HuH-7 (cell line): Measurements from ENCODE around the gene WDSUB1.
A peak's percentile ranks its signal among the peaks of the same experiment; 100 is the strongest.

Experiments
- DNase-seq: peaks from one replicate; pipeline ENCODE4 v3.0.0; 2011; ENCODE audit warnings: low spot score

The WDSUB1 gene

GRCh38 chr2:159224061-159224813 is 62.3 kb downstream of the WDSUB1 start:
- no peak for DNase-seq

- DNase-seq, result no peak
These were observed 67.0 kb downstream of the WDSUB1 start for GRCh38 chr2:159219394-159219998.

- no peak for DNase-seq
These were observed 68.1 kb downstream of the WDSUB1 start for GRCh38 chr2:159218389-159218788.

DNA sequence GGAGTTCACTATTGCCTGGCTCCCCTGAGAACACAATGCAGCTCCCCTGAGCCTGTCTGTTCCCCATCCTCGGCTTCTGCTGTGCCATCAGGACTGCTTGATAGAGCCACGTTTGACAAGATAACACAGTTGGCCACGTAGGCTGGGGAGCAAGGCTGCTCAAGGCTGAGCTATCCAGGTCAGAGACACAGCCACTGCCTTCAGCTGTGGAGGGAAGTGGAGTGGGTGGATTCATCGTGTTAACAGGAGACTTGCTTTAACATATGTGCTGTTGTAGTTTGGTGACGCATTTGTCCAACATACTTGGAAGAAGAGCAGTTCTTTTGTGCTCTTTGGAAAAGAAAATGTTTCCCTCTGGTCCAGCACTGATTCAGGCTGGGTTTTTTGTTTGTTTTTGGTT is 68.8 kb downstream of the WDSUB1 start:
- no peak for DNase-seq

GRCh38 chr2:159215116-159215515 is 71.4 kb downstream of the WDSUB1 start:
- no peak for DNase-seq

DNA sequence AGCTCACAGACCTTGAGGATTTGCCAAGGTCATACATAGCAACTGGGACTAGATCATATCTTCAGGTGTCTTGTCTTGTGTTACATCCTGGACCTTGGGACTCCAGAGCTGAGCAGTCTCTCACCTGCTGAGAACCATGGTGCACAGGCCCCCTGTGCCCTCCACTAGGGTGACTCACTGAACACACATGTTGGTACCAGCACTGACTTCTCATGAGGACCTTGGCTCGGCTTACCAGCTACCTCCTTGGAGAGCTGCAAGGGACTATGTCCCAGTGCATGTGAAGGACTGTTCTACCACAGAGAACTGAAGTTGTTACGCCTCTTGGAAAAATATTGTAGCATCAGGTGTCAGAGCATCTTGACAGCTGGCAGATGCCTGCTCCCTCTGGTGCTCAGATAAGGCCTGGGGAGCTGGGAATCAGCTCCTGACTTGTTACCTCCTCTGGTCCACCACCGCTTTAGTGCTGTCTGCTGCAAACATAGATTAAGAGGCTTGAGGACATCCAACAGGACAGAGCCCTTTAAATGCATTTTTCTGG is 72.1 kb downstream of the WDSUB1 start:
- DNase-seq, result no peak

DNA sequence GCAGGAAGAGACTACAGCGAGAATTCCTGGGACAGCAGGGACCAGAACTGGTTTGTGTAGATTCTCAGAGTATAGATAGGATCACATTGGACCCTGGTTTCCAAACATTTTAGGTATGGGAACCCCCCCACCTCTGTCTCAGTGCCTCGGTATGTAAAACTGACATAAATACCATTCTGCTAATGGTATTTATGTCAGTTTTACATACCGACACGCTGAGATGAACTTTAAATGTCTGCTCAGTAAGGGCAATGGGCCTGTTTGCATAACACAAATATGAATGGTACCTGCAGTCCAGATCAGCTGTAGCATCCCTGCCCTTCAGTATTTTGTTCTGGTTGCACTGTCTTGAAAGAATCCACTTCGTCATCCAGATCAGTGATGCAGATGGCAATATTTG is 73.2 kb downstream of the WDSUB1 start:
- no peak for DNase-seq

- peak; percentile 49 for DNase-seq
These were observed 74.8 kb downstream of the WDSUB1 start for GRCh38 chr2:159211447-159212396.

DNA sequence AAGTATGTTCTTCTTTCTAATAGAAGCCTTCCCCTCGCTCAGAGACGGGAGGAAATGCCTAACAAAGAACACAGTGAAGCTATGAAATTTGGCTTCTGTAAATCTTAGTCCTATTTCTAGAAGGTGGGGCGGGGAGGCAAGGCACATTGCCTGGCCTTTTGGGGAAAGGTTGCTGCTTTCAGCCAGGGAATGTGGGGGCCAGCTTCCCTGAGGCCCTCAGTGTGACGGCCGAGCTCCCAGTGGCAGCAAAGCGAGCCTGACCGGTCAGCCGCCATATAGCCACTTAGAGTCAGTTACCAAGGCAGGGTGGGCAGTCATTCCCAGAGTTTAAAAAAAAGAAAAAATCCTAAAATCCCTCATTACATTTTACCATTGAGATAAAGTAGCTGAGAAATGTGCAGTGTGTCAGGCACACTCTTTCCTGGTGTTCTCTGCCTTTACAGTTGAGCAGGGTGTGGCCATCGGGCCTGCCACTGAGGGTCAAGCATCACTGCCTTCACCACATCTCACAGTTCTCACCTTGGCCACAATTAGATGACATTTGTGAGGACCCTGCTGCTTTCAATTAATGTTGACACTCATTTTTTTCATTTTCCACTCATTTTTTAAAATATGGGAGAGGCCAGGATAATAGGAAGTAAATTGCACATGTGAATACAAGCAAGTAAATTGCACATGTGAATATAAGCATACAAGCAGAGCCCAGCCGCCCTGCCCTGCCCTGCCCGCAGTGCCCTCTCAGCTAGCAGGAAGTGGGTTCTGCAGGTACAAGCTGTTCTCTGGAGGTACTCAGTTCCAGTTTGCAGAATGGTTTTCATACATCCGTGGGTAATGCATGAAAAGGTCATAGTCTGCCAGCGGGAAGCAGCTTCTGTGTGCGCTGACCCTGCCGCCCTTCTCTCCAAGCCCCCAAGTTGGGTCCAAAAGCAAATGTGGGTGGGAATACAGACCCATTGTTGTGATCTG is 76.9 kb downstream of the WDSUB1 start:
- no peak for DNase-seq

DNA sequence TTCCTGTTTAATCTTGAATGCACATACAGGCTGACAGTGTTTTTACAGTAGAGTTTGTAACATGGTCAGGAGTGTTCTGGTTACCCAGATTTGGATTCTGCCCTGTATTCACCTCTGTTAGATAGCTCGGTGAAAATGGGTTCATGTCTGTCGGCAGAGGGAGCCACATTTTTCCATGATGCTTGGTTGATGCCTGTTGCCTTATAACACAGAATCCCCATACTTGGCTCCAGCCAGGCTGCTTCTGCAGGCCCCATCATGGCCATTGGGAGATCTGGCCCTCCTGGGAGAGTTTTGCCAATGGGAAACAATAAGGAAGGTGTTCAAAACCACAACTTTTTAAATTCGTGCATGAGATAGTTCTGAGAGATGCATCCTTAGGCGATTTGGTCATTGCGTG is 78.1 kb downstream of the WDSUB1 start:
- DNase-seq, result peak; percentile 44

- no peak for DNase-seq
These were observed 79.6 kb downstream of the WDSUB1 start for GRCh38 chr2:159206736-159207380.

DNA sequence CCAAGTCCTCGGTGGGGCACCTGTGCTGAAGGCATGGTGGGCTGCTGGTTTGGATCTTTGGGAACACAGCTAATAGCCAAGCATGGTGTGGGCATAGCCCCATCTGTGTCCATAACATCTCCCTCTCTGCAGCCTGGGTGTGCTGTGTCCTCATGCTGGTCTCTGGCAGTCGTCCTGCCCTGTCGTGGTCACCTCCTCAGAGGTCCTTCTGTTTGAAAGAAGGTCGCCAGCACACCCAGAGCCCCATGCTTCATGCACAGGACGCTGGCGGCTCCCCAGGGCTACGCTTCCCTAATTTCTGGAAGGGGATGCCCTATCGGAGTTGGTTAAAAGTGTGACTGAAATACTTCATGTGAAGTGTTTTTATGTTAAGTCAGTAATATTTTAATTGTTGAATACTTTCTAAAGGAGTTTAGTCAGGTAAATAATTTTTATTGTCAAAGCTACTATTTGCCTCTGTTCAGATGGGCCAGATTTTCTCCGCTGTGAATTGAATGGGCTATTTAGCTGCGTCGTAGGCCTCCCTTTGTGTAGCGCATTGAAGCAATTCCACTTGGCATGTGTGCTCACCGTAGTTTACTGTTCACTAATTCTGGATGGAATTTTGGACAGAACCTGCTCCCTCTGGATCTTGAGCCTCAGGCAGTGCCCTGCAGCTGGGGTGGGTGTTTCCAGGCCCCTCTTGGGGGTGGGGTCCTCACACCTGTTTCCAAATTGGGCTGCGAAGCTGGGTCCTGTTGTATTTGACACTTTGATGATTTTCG is 81.9 kb downstream of the WDSUB1 start:
- no peak for DNase-seq

DNA sequence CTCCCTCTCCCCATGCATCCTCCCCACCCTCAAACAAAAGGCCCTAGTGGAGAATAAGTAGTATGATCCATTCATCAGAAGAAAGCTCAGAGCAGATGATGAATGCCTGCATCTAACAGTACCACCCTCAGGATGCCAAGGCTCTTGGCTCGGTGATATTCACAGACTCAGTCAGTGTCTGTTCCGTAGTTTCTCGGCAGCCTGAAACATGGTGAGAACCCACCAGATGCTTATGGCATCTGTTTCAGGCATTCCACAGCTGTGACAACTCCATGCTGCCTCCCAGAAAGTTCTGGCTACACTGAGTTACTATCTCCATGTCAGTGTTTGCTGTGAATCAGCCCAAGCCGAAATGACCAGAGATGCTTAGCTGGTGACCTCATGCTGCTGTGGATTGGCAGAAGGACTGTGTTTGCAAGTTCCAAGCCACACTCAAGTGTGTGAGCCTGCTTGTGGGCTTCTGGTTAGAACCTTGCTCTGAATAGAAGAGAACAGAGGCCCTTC is 83.9 kb downstream of the WDSUB1 start:
- no peak for DNase-seq

- DNase-seq, result no peak
These were observed 85.0 kb downstream of the WDSUB1 start for GRCh38 chr2:159201360-159202063.

DNA sequence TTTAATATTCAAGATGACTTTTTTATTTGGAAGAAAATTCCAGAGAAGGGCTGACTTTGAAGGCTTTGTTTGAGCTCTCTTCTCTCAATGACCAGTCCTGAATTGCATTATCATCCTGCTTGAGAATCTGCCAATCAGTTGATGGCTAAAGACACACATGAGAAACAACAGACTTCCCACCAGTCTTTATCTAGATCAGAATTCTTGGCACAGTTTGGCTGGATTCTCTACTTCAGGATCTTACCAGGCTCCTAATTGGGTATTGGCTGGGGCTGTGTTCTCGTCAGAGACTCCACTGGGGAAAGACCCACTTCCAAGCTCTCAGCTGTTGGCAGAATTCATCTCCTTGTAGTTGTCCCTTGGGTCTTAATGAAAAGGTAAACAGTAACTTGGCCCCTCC is 86.0 kb downstream of the WDSUB1 start:
- no peak for DNase-seq

DNA sequence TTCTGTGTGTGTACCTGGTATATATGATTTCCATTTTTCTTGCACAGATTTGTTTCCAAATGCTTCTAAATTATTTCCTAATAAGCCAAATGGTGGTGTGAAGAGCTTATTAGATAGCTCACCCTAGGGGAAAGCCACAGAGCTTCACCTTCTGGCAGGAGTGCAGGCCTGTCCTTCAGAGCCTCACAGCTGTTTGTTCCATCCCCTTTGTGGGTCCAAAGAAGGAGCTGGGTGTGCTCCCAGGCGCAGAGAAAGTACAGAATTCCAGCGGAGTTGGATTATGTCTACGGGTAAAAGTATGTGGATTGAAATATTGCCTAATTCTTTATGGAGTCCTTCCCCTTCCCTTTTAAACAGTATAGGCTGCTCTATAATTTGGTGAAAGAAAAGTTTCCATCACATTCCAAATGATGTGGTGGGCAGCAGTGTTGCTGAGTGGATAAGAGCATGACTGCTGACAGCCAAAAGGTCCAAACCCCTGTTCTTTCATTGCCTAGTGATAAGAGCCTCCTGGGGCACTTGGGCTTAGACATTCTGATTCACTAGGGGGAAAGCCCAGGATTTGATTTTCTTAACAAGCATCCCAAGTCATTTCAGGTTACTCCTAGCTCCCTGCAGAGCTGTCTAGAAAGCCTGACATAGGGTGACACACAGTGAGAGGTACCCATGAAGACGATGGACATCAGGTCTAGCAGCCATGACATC is 86.6 kb downstream of the WDSUB1 start:
- DNase-seq, result no peak

DNA sequence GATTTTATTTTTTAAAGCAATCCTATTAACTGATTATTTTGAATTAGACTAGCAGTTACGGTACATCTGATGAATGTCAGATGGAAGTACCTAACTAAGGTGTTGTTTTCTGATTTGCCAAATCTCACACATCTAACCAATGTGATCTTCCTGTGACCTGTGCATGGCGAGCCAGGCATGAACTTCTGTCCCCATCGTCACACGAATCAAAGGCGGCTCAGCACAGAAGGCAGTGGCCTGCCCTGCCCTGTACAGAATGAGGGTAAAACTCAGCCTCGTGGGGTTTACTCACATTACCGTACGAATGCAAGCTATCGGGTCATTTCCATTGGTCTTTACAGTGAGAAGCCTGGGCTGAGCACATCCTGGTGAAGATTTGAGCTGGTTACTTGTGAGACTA is 87.3 kb downstream of the WDSUB1 start:
- no peak for DNase-seq

DNA sequence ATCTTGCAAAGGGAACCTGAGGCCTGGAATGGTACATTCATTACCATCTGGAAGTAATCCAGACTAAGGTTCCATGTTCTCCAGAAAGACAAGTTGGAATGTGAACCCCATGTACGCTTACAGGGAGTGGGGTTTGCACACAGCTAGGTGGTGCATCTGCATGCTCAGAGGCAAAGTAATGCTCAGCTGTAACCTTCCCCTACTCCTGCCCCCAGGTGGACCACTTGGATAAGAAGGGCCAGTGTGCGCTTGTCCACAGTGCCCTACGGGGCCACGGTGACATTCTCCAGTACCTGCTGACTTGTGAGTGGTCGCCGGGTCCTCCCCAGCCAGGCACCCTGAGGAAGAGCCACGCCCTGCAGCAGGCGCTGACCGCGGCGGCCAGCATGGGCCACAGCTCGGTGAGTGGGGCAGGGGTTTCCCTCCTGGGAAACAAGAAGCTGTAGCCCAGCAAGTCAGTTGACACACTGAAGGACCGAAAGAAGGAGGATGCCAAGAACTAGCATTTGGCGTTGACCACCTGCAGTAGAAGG is 90.0 kb downstream of the WDSUB1 start:
- DNase-seq, result no peak
